Panc1 (cell line): ENCODE measurements around the gene NEURL2. TPM values are rescaled to one million over a fixed set of nuclear protein-coding genes. Genes with fewer than 3 reads are reported as not detected.
A peak's percentile ranks its signal among the peaks of the same experiment; 100 is the strongest.

Source experiments
- ATAC-seq: fragments of 200-7000 bp; cut with Tn5 transposase; 2 replicates; pipeline ENCODE4 v1.9.1; 2020; ENCODE audit warnings: mild to moderate bottlenecking, moderate library complexity
- BruUV-seq: library from RNA; stranded (reverse); fragments of 400-500 nt; replicated peaks from 2 replicates; lab custom pipeline; 2021; lab: Mats Ljungman, UMichigan
- CTCF ChIA-PET: fragments of 300-600 bp; sonication (Branson Sonifier 250); formaldehyde crosslinking; loops from one replicate; lab custom pipeline; 2022; ENCODE audit warnings: antibody characterized with exemption; lab: Charles Lee
- POLR2A ChIA-PET: fragments of 300-600 bp; sonication (Branson Sonifier 250); formaldehyde crosslinking; loops from one replicate; lab custom pipeline; 2022; ENCODE audit warnings: antibody characterized with exemption; lab: Charles Lee
- DNase-seq: peaks from one replicate; pipeline ENCODE4 v3.0.0-alpha.2; 2010; ENCODE audit warnings: low read depth, low spot score
- H3K27ac ChIP-seq: 2 replicates; pipeline ENCODE4 v1.5.1; 2011; ENCODE audit warnings: mild to moderate bottlenecking, low read length, inconsistent platforms
- H3K27me3 ChIP-seq: fragments of 200-500 bp; sonication (Bioruptor generic); 2 replicates; pipeline ENCODE4 v1.6.0; 2014; ENCODE audit warnings: low read length, inconsistent platforms; ENCODE audit not compliant: control insufficient read depth, insufficient read depth
- H3K36me3 ChIP-seq: fragments of 200-500 bp; sonication (Bioruptor generic); 2 replicates; pipeline ENCODE4 v1.5.1; 2014; ENCODE audit warnings: inconsistent platforms, mild to moderate bottlenecking, low read length, moderate library complexity; ENCODE audit not compliant: control insufficient read depth, insufficient read depth
- H3K4me1 ChIP-seq: 2 replicates; pipeline ENCODE4 v1.5.1; 2011; ENCODE audit warnings: inconsistent platforms, mild to moderate bottlenecking, low read length, moderate library complexity; ENCODE audit not compliant: control insufficient read depth, insufficient read depth
- H3K4me3 ChIP-seq, 2 experiments: 2 replicates each; pipeline ENCODE4 v1.5.1; 2011 to 2012; ENCODE audit warnings: low read depth in 2 of 2, low read length in 2 of 2, mild to moderate bottlenecking in 2 of 2, inconsistent platforms in 1 of 2, moderate library complexity in 1 of 2
- H3K9me3 ChIP-seq: fragments of 200-500 bp; sonication (Bioruptor generic); 2 replicates; pipeline ENCODE4 v1.5.1; 2014; ENCODE audit warnings: low read depth, mild to moderate bottlenecking, inconsistent platforms, low read length, moderate library complexity; ENCODE audit not compliant: control insufficient read depth, insufficient read depth
- CTCF ChIP-seq: fragments of 450-650 bp; IDR thresholded peaks from 2 replicates; pipeline ENCODE4 v1.5.1; 2017; ENCODE audit warnings: mild to moderate bottlenecking
- POLR2AphosphoS5 ChIP-seq: IDR thresholded peaks from 2 replicates; pipeline ENCODE4 v1.6.1; 2012; ENCODE audit warnings: mild to moderate bottlenecking, low read depth, low read length, moderate library complexity
- REST ChIP-seq, 2 experiments: IDR thresholded peaks; 2 replicates each; pipeline ENCODE4 v1.6.1; 2011 to 2012; ENCODE audit warnings: low read depth in 2 of 2, control low read depth in 1 of 2, low read length in 1 of 2, mild to moderate bottlenecking in 1 of 2, moderate library complexity in 1 of 2; ENCODE audit not compliant: insufficient read depth in 1 of 2
- SIN3A ChIP-seq: IDR thresholded peaks from 2 replicates; pipeline ENCODE4 v1.6.1; 2012; ENCODE audit warnings: low read depth, mild to moderate bottlenecking, low read length, moderate library complexity, borderline replicate concordance; ENCODE audit not compliant: insufficient read depth
- TCF7L2 ChIP-seq: IDR thresholded peaks from 2 replicates; pipeline ENCODE4 v1.6.1; 2011; ENCODE audit warnings: mild to moderate bottlenecking, low read depth, low read length, inconsistent platforms
- in situ Hi-C: cut with HindIII; loops from 2 replicates; pipeline ENCODE4 v1.10.0; 2016; ENCODE audit warnings: low sequenced_read_pairs, low pct_unique_long_range_greater_than_20kb
- intact Hi-C: fragments of 100-400 bp; cut with micrococcal nuclease; formaldehyde crosslinking; loops from one replicate; pipeline ENCODE4 v1.10.0; 2022; ENCODE audit not compliant: unreplicated experiment
- total RNA-seq: library from RNA; stranded (reverse); gene quantifications from one replicate; pipeline ENCODE4 v1.2.1, GENCODE V29; 2021; ENCODE audit not compliant: unreplicated experiment

Gene NEURL2
- total RNA-seq, 1 experiment from 2014 or later, result 3.0 TPM

GRCh38 chr20:45880988-45881788 lies 9.8 kb downstream of the NEURL2 start, which contains the start of gene ZSWIM1:
TSS of gene ZSWIM1 (plus strand) at chr20:45881227. CDS start at chr20:45882593, 1,366 bp downstream.
- BruUV-seq, result TSS peak; percentile 92
- CTCF ChIA-PET, result interaction anchor here (0.9 to 2.2 kb wide), 2 partner anchors 9 to 10 kb away, joined by 3 to 5 read pairs; partner anchors contain the start of gene CTSA
- POLR2A ChIA-PET, result interaction anchor here (1.1 kb wide), 1 partner anchor 9 kb away, joined by 6 read pairs; no protein-coding TSS in a partner anchor
- TF ChIP-seq TCF7L2, result no peak
- peak in 1 of 2 experiments; percentile 47; a peak in 1 of 4 replicates for TF ChIP-seq REST (IDR thresholded peaks at IDR 0.05; ENCODE audit: insufficient read depth in 1 of 2, low read depth in 2 of 2, low read length in 1 of 2)
- no peak for TF ChIP-seq SIN3A
- TF ChIP-seq POLR2AphosphoS5, result peak; percentile 95
- no peak for TF ChIP-seq CTCF
- no peaks in the 10 kb centered on the region for H3K9me3 ChIP-seq
- in situ Hi-C loops, result no loop called here
- peak; percentile 98 for DNase-seq
- H3K36me3 ChIP-seq, result 0 out of 2 replicates have a peak, but pooled peaks cover 2% of the 10 kb centered on the region
- peak within 1 kb of the TSS; percentile 95 for H3K27ac ChIP-seq
- no peaks in the 10 kb centered on the region for H3K27me3 ChIP-seq
- intact Hi-C loops, result no loop called here
- ATAC-seq, result peak; percentile 99
- H3K4me1 ChIP-seq, result peaks cover 4% of the 10 kb centered on the region; the same call in 1 of the 2 replicates
- peak within 1 kb of the TSS; percentile 70 to 95 for H3K4me3 ChIP-seq

DNA sequence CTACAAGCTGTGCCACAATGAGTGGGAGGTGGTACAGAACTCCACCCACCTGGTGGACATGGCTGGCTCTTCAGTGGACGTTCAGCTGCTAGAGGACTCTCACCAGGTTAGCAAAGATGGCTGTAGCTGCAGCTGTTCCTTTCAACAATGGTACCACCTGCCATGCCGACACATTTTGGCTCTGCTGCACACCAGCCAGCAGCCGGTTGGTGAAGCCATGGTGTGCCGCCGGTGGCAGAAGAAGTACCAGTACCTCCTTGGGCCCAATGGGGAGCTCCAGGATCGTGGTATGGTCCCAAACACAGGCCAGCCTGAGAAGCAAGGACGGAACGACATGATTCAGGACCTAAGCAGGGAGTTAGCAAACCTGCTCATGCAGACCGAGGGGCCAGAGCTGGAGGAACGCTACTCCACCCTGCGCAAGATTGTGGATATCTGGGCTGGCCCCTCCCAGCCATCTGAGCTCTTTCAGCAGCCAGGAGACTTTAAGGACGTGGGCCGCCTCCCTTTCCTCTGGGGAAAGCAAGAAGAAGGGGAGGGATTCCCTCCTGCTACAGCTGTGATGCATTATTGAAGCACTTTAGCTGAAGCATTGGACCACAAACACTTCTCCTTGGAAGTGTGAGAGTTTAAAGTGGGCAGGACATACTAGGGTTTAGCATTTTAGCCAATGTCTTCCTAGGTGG lies 12.8 kb downstream of the NEURL2 start:
- ATAC-seq (no peak), DNase-seq (no peak)
- ChIA-PET POLR2A (no interaction called here), CTCF (no interaction called here)
- Histone ChIP-seq H3K4me3 (no peak overlapping the region), H3K9me3 (no peaks in the 10 kb centered on the region), H3K27ac (no peak overlapping the region), H3K4me1 (no peaks in the 10 kb centered on the region; the same call in 1 of the 2 replicates), H3K27me3 (no peaks in the 10 kb centered on the region), H3K36me3 (no peaks in the 10 kb centered on the region)
- intact Hi-C loops, result no loop called here
- TF ChIP-seq TCF7L2, result no peak
- no peak for TF ChIP-seq POLR2AphosphoS5
- no peak for TF ChIP-seq SIN3A
- TF ChIP-seq REST (IDR thresholded peaks at IDR 0.05; ENCODE audit: insufficient read depth in 1 of 2, low read depth in 2 of 2, low read length in 1 of 2), result no peak
- no peak for TF ChIP-seq CTCF
- no TSS peak for BruUV-seq
- in situ Hi-C loops, result no loop called here
